Measurements from ENCODE around the gene CAST. TPM values are rescaled to one million over a fixed set of nuclear protein-coding genes. Genes with fewer than 3 reads are reported as not detected.

Gene CAST
- total RNA-seq, 2 donors from 2014 or later, result 278 to 312 TPM

GRCh38 chr5:96821260-96821916 lies 159.2 kb downstream of the CAST start:
- DNase-seq (ENCODE audit: low spot score), result no peak
- intact Hi-C loops (cut with DNase I), result no loop called here

- DNase-seq (ENCODE audit: low spot score), result no peak
- intact Hi-C loops (cut with DNase I), result no loop called here
Observed at GRCh38 chr5:96822686-96823459, 160.7 kb downstream of the CAST start.

- intact Hi-C loops (cut with DNase I), result no loop called here
- DNase-seq (ENCODE audit: low spot score), result no peak
Observed at GRCh38 chr5:96823900-96824380, 161.8 kb downstream of the CAST start.

Other genes with a start within 250 kb of the CAST start
- gene PCSK1, start 229.1 kb upstream of the CAST start, total RNA-seq, result 10 to 100 TPM; 13.8 to 18.5 TPM
- gene ERAP1, start 145.6 kb downstream of the CAST start, total RNA-seq, result 10 to 100 TPM; 31.8 to 44.6 TPM
- 1 to 10 TPM; 4.8 to 9.6 TPM for gene ERAP2, start 214.1 kb downstream of the CAST start, total RNA-seq